DMS153 (cell line): Measurements from ENCODE around the gene AGAP1.

ENCODE experiments used
- DNase-seq: peaks from one replicate; lab custom pipeline; 2025; lab: John Stamatoyannopoulos, UW

The AGAP1 gene

DNA sequence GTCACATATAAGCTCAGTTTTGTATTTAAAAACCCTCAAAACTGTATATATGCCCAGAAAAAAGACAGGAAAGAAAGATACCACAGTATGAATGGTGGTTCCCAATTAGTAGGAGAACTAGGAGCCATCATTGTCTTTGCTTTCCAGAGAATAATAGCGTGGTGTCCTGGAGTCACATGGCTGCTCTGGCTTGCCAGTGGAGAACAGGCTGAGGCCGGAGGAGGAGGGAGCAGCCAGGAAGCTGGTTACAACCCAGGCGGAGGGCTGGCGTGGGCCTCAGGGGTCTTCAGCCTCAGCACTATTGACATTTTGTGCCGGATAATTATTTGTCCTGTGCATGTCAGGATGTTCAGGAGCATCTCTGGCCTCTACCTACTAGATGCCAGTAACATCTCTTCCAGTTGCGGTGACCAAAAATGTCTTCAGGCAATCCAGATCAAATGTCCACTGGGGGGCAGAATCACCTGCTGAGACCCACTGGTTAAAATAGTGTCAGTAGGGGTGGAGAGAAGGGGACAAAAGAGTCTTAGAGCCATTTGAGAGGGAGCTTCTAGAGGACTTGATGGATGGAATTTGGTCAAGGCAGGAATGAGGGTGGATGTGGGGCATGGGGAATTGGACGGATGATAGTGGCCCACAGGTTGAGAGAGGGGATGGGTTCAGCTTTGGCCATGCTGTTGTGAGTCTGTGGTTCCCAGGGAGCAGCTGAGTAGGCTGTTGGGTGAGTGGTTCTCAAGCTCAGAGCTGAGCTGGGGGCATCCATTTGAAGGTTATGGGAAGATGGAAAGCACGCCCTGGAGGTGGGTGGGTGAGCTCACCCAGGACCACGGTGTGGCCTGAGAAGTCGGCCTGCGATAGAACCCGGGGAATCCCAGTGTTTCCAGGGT lies 144.9 kb downstream of the AGAP1 start:
- DNase-seq: no peak

- no peak for DNase-seq
Observed at GRCh38 chr2:235639428-235639773, 145.6 kb downstream of the AGAP1 start.

DNA sequence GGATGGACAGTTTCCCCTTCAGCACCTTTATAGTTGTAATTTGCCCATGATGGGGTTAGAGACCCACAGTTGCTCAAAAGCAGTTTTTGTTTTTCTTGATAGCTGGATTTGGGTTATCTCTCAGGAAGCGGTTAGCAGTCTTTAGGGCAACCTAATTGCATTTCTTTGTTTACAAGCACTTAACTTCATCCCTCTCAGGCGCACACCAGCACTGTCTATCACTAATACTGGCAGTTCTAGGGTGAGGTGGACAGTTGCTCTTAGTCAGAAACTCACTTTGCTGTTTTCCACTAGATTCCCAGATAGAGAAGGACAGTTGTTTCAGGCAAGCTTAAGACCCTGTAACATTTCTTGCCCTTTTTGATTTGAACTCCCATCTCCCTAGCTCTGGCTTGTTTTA lies 146.0 kb downstream of the AGAP1 start:
- no peak for DNase-seq

- DNase-seq: no peak
Observed at GRCh38 chr2:235640377-235640776, 146.5 kb downstream of the AGAP1 start.

DNA sequence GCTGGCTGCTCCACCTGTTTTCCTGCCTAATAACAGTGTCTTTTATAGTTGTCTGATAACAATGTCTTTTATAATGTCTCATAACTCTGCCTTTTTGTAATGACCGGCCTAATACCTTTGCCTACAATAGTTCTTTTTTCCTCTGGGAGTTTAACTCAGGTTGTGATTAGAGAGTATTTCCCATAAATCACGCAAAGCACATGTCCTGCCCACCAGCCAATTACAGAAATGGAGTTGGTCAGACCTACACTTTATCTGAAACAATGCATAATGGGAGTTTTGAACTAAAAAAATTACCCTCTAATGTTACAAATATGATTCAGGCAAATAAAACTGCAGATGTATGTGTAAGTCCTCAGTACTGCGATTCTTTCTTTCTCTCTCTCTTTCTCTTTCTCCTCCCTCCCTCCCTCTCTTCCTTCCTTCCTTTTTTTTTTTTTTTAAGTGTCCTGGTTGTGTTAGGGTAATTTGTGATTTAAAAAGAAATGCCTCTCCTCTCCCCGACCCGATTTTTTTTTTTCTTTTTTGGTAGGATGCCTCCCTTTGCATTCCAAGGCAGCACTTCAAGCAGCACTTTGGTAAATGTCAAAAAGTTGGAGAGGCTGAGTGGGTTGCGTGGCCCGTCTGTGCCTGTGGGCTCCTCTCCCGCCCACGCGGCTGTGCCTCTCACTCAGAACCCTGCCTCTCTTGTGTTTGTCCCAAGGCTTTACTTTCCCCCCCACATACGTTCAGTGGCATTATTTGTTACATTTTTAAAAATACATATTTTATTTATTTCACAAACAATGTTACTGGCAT lies 147.3 kb downstream of the AGAP1 start:
- DNase-seq: no peak

DNA sequence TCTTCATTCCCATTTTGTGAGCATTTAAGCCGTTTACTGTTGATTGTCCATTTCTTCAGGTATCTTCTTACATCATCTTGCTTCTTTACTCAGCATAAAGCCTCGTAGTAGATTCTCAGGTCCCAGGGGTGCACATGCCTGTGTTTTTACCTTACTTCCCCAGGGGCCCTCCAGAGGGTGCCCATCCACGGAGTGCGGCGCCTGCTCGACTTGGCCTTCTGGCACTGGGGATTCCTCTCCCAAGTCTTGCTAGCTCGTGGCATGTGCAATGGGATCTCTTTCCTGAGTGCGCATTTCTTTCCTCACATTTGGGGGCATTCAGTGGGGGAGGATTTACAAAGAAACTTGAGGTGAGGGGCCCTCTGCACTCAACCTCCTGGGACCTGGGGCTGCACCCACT lies 148.1 kb downstream of the AGAP1 start:
- no peak for DNase-seq

DNA sequence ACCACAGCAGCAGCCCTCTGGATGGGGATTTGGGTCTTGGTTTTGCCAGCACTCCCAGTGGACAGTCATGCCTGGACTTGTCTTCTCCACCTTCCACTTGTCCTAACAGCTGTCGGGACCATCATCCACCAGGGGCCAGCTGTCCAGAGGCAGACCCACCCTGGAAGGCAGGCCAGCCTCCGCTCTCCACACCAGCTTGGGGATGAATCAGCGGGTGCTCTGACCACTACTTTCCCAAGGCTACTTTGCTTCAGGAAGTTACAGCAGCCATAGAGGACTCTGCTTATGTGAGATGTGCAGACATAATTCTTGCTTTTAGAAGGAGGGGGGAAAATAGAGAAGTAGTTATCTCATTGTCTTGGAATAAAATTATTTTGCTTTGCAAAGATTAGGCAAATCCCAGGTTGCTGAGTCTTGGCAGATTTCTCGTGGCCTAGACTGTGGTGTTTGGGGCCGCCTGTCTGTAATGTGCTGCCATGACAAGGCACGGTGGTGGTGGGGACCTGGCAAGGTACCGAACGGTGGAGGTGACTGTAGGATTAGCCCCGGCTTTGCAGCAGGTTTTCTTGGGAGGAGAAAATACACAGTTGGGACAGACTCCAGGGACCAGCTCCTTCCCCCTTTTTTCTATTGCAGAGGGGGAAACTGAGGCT lies 148.7 kb downstream of the AGAP1 start:
- no peak for DNase-seq

- no peak for DNase-seq
Observed at GRCh38 chr2:235643680-235644511, 150.1 kb downstream of the AGAP1 start.

DNA sequence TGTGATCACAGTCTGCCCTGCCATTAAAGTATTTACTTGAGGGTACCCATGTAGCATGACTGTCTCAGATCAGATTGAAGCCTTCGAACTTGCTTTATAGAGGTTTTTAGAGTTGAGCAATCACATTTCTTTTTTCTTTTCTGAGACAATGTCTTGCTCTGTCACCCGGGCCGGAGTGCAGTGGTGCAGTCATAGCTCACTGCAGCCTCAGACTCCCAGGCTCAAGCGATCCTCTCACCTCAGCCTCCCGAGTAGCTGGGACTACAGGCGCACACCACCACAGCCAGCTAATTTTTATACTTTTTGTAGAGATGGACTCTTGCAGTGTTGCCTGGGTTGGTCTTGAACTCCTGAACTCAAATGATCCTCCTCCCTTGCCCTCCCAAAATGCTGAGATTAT lies 153.4 kb downstream of the AGAP1 start:
- DNase-seq: no peak

GRCh38 chr2:235647877-235648276 lies 154.0 kb downstream of the AGAP1 start:
- DNase-seq: no peak

DNA sequence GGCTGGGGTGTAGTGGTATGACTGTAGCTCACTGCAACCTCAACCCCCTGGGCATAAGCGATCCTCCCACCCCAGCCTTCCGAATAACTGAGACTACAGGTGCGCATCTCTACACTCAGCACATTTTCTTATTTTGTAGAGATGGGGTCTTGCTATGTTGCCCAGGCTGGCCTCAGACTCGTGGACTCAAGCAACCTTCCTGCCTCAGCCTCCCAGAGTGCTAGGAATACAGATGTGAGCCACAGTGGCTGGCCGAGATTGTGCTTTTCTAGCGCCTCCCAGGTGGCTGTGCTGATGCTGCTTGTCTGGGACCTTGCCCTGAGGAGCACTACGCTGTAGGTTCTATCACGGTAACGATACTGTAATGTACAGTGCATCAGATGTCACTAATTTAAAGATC lies 155.6 kb downstream of the AGAP1 start:
- DNase-seq: no peak

DNA sequence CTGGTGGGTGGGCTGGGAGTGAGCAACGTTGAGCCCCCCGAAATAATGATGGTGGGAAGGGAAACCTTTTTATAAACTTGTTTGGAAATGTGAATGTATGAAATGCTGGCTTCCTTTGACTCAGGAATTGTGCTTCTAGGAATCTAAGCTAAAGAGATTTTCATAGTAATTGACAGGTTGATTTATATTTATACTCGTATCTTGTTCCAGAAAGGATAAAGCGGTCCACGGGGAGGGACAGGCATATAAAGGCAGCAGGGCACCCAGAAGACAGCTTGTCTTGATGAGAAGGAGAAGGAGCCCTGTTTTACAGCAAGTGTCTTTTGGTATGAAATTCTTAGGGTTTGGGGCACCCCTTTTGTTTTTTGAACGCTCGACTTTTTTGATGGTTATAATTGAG lies 157.8 kb downstream of the AGAP1 start:
- no peak for DNase-seq

GRCh38 chr2:235654103-235654813 lies 160.4 kb downstream of the AGAP1 start:
- no peak for DNase-seq

DNA sequence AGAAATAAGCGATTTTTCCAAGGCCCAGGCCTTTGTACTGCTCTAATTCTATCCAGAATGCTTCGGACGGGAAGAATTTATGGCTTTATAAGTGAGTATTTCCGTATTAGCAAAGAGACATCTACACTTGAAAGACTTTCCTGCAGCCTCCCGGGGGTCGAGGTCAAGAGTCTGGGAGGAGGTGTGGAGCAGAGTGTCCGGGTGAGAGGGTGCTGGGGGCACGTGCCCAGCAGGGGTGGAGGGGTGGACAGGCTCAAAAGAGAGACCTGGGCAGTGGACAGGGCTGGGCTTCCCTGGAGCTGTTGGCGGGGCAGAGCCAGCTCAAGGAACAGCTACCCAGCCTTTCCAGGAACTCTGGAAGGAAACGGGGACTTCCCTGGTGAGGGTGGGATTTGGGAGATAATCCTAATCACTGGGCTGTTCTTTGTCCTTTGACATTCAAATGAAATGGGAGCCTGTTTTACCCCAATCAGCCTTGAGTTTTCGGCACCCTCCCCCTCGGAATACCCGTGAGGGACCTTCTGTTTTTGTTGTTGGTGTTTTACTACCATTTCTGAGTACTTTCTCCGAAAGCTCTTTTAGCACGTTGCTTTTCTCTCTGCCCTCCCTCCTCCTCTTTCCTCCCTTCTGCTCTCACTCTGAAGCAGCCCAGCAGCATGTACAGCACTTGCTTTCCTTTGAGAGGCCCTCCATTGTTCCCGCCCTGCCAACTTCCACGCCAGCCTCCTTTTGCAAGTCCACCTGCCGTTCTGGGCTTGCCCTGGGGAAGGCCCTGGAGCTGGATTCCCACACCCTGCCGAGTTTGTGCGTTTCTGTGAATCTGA lies 164.7 kb downstream of the AGAP1 start:
- DNase-seq: no peak

- DNase-seq: no peak
Observed at GRCh38 chr2:235659767-235660322, 166.0 kb downstream of the AGAP1 start.

- no peak for DNase-seq
Observed at GRCh38 chr2:235660484-235661082, 166.7 kb downstream of the AGAP1 start.

GRCh38 chr2:235661167-235661937 lies 167.5 kb downstream of the AGAP1 start:
- DNase-seq: no peak

DNA sequence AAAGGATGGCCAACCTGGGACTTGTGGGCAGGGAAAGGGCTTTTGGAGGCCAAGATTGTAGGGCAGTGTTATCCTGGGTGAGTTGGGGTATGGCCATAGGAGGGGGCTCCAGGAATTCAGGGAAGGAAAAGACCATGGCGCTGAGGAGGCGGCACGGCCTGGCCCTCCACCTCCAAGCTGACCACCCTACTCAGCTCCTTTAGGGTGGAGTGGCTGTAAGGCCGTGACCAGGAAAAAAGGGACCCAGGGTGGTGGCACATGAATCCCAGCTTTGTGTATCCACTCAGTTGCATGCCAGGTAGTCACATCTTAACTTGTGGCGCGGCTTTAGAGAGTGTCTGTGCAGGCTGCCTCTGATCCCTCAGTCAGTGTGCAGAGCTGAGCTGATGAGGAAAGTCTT lies 168.1 kb downstream of the AGAP1 start:
- no peak for DNase-seq

- DNase-seq: no peak
Observed at GRCh38 chr2:235663875-235664274, 170.0 kb downstream of the AGAP1 start.
